GM12878 (cell line): Measurements from ENCODE around the gene PDCD7. TPM values are rescaled to one million over a fixed set of nuclear protein-coding genes. Genes with fewer than 3 reads are reported as not detected.

Experiments used
- ATAC-seq: fragments of 200-7000 bp; cut with Tn5 transposase; 3 replicates; pipeline ENCODE4 v1.9.1; 2020; ENCODE audit warnings: mild to moderate bottlenecking, moderate library complexity
- BruUV-seq: library from RNA; stranded (reverse); fragments of 400-500 nt; replicated peaks from 2 replicates; lab custom pipeline; 2021; lab: Mats Ljungman, UMichigan
- CTCF ChIA-PET: fragments of 300-600 bp; sonication (Branson Sonifier 250); formaldehyde crosslinking; extraction: SDS; loops from one replicate; lab custom pipeline; 2021; ENCODE audit warnings: inconsistent platforms; lab: Yijun Ruan, JAX
- POLR2A ChIA-PET: fragments of 350-600 bp; formaldehyde crosslinking; extraction: SDS; loops from one replicate; lab custom pipeline; 2021; ENCODE audit warnings: inconsistent platforms; lab: Charles Lee
- RAD21 ChIA-PET: fragments of 300-600 bp; sonication (Branson Sonifier 250); formaldehyde crosslinking; loops from one replicate; lab custom pipeline; 2023; ENCODE audit warnings: antibody characterized with exemption; ENCODE audit not compliant: unreplicated experiment; lab: Charles Lee
- SMC1A ChIA-PET: fragments of 300-600 bp; sonication (Branson Sonifier 250); formaldehyde crosslinking; loops from one replicate; lab custom pipeline; 2023; ENCODE audit not compliant: unreplicated experiment, uncharacterized antibody; lab: Charles Lee
- DNase-seq: peaks from one replicate; pipeline ENCODE4 v3.0.0-alpha.2; 2011; ENCODE audit warnings: low read depth, low spot score
- FAIRE-seq: peaks from 3 replicates; lab custom pipeline; 2011; peaks lifted over from hg19 to GRCh38; lab: Jason Lieb, UNC
- H2AFZ ChIP-seq: 2 replicates; pipeline ENCODE4 v1.6.0; 2011; ENCODE audit warnings: low read depth, low read length, control low read depth; ENCODE audit not compliant: control insufficient read depth
- H3K27ac ChIP-seq: 2 replicates; pipeline ENCODE4 v1.5.1; 2011; ENCODE audit warnings: control low read depth; ENCODE audit not compliant: control insufficient read depth, insufficient read depth
- H3K27me3 ChIP-seq, 2 experiments: replicated peaks in 1 of 2; 2 replicates each; pipeline versions ENCODE4 v1.6.0 to v1.6.1; 2011; ENCODE audit warnings: low read length in 1 of 2; ENCODE audit not compliant: control insufficient read depth in 2 of 2, insufficient read depth in 2 of 2
- H3K36me3 ChIP-seq, 2 experiments: 2 replicates each; pipeline ENCODE4 v1.5.1; 2011; ENCODE audit warnings: low read length in 1 of 2; ENCODE audit not compliant: control insufficient read depth in 2 of 2, insufficient read depth in 2 of 2
- H3K4me1 ChIP-seq: 2 replicates; pipeline ENCODE4 v1.6.1; 2011; ENCODE audit warnings: mild to moderate bottlenecking, low read length, moderate library complexity, mixed read lengths; ENCODE audit not compliant: control insufficient read depth, insufficient read depth
- H3K4me2 ChIP-seq: 2 replicates; pipeline ENCODE4 v1.6.0; 2011; ENCODE audit warnings: control low read depth; ENCODE audit not compliant: control insufficient read depth, insufficient read depth
- H3K4me3 ChIP-seq: fragments of 200-600 bp; sonication (generic); 2 replicates; pipeline ENCODE4 v1.5.1; 2016
- H3K79me2 ChIP-seq: 2 replicates; pipeline ENCODE4 v1.6.0; 2011; ENCODE audit warnings: low read length; ENCODE audit not compliant: control insufficient read depth, insufficient read depth
- H3K9ac ChIP-seq: 2 replicates; pipeline ENCODE4 v1.8.0; 2011; ENCODE audit warnings: low read length, control low read depth, mixed read lengths; ENCODE audit not compliant: control insufficient read depth, insufficient read depth
- H3K9me3 ChIP-seq: replicated peaks from 3 replicates; pipeline ENCODE4 v1.5.1; 2011; ENCODE audit warnings: mild to moderate bottlenecking, low read length; ENCODE audit not compliant: control insufficient read depth, insufficient read depth
- H4K20me1 ChIP-seq: 2 replicates; pipeline ENCODE4 v1.6.0; 2011; ENCODE audit not compliant: control insufficient read depth, insufficient read depth
- CBX3 ChIP-seq: fragments of 200-600 bp; sonication (generic); IDR thresholded peaks from 2 replicates; pipeline ENCODE4 v1.6.1; 2016; ENCODE audit warnings: low read depth, borderline replicate concordance
- EED ChIP-seq: sonication (generic); IDR thresholded peaks from 2 replicates; pipeline ENCODE4 v1.6.1; 2016; ENCODE audit warnings: antibody characterized with exemption, low read depth
- FOS ChIP-seq: IDR thresholded peaks from 3 replicates; pipeline ENCODE4 v1.6.1; 2011; ENCODE audit warnings: borderline replicate concordance; ENCODE audit not compliant: insufficient read length; ENCODE audit errors: extremely low read depth
- GATAD2B ChIP-seq: fragments of 450-650 bp; conservative IDR thresholded peaks from 2 replicates; pipeline ENCODE4 v1.6.1; 2017; ENCODE audit warnings: low read depth, mild to moderate bottlenecking, moderate library complexity
- HDAC6 ChIP-seq: fragments of 200-600 bp; sonication (generic); IDR thresholded peaks from one replicate; pipeline ENCODE4 v1.8.0; 2017; ENCODE audit warnings: antibody characterized with exemption; ENCODE audit not compliant: unreplicated experiment
- KLF5 ChIP-seq: fragments of 450-650 bp; IDR thresholded peaks from 2 replicates; pipeline ENCODE4 v1.6.1; 2014; ENCODE audit warnings: mild to moderate bottlenecking; ENCODE audit not compliant: partially characterized antibody
- SUZ12 ChIP-seq: fragments of 200-600 bp; sonication (generic); IDR thresholded peaks from one replicate; pipeline ENCODE4 v1.6.1; 2018; ENCODE audit warnings: antibody characterized with exemption, mild to moderate bottlenecking; ENCODE audit not compliant: unreplicated experiment
- WGBS: methylation state at CpG from one replicate; pipeline ENCODE4 v1.1.6; 2016; ENCODE audit warnings: low lambda C conversion rate; ENCODE audit not compliant: insufficient replicate concordance, insufficient coverage; ENCODE audit errors: missing lambda C conversion rate; 5-methylcytosine and 5-hydroxymethylcytosine counted together
- in situ Hi-C: fragments of 300-500 bp; cut with MboI; formaldehyde crosslinking; loops from 9 replicates; pipeline ENCODE4 v1.14.3; 2018; ENCODE audit warnings: mixed read lengths
- intact Hi-C: fragments of 100-400 bp; cut with micrococcal nuclease; formaldehyde crosslinking; loops from one replicate; pipeline ENCODE4 v1.14.2; 2022; ENCODE audit not compliant: unreplicated experiment
- polyA plus RNA-seq, 11 experiments: library from polyadenylated mRNA; depleted of rRNA in 4 of 11; unstranded in 6 of 11; stranded (reverse) in 5 of 11; fragments of >200 nt; fragmentation: Nextera tagmentation in 4 of 11; fragmentation: Illumina TruSeq in 1 of 11; extraction: Ambion mirVana in 4 of 11; extraction: Trizol in 1 of 11; gene quantifications; 1 replicate in 1 of 11; 2 replicates in 10 of 11; pipeline versions ENCODE4 v1.2.1 to v1.2.3, GENCODE V29; 2011 to 2016; ENCODE audit warnings: inconsistent platforms in 2 of 11, missing spikeins in 2 of 11, low read depth in 1 of 11
- total RNA-seq, 4 experiments: library from RNA; depleted of rRNA in 3 of 4; stranded (reverse); fragments of >200 nt in 3 of 4; fragmentation: Illumina TruSeq in 1 of 4; extraction: Trizol in 1 of 4; gene quantifications; 2 replicates each; pipeline versions ENCODE4 v1.2.1 to v1.2.3, GENCODE V29; 2013 to 2021
- TF ChIP-seq, protein P1 (sequence below): IDR thresholded peaks from 2 replicates; pipeline ENCODE4 v1.6.1; 2011; ENCODE audit warnings: mild to moderate bottlenecking, low read depth, low read length, moderate library complexity; ENCODE audit not compliant: insufficient replicate concordance
- TF ChIP-seq, protein P2 (sequence below): fragments of 450-650 bp; IDR thresholded peaks from 2 replicates; pipeline ENCODE4 v1.6.1; 2017; ENCODE audit warnings: low read depth, mild to moderate bottlenecking, moderate library complexity

Gene PDCD7
- total and polyA plus RNA-seq, 10 of the 15 experiments (the other 5 are each of a cell fraction or from before 2014, with no cell fraction given) = 4.2 to 24.2 (median 13.4) TPM

DNA sequence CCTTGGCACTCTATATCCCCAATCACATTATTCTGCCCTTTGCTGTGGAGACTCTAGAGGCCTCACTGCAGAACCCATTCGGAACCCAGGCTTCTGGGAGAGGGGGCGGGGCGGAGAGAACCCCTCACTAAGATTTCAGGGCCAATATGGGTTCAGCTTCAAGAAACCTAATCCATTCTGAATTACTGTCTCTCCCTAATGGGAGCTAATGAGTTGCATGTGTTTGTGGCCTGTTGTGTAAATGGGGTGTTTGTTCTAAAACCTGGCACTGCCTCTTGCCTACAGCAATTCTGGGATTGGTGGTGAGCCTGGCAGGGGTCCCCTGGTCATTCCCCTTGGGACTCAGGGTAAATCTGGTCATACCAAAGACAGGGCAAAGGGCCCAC, 65.2 kb downstream of the PDCD7 start:
- 69% methylated on average over 3 of the region's 3 CpGs for WGBS
- CTCF ChIA-PET = interaction anchor here (1.2 to 1.4 kb wide), 2 partner anchors 14 to 33 kb away, joined by 3 to 5 read pairs; no protein-coding TSS in a partner anchor

More for the DNA sequence above, 65.2 kb downstream of the PDCD7 start:
- Histone ChIP-seq H2AFZ (no peak overlapping the region), H3K9me3 (no peaks in the 10 kb centered on the region), H3K79me2 (no peaks in the 10 kb centered on the region), H3K9ac (no peak overlapping the region), H3K4me3 (no peak overlapping the region), H3K36me3 (no peaks in the 10 kb centered on the region), H3K4me2 (no peak overlapping the region), H4K20me1 (no peaks in the 10 kb centered on the region), H3K4me1 (no peaks in the 10 kb centered on the region), H3K27me3 (peaks cover 0 to 2% of the 10 kb centered on the region in 2 experiments), H3K27ac (no peak overlapping the region)
- intact Hi-C loops (no loop called here), in situ Hi-C loops (no loop called here)
- DNase-seq = no peak
- BruUV-seq = no TSS peak
- SMC1A ChIA-PET = no interaction called here
- TF ChIP-seq, protein P1, sequence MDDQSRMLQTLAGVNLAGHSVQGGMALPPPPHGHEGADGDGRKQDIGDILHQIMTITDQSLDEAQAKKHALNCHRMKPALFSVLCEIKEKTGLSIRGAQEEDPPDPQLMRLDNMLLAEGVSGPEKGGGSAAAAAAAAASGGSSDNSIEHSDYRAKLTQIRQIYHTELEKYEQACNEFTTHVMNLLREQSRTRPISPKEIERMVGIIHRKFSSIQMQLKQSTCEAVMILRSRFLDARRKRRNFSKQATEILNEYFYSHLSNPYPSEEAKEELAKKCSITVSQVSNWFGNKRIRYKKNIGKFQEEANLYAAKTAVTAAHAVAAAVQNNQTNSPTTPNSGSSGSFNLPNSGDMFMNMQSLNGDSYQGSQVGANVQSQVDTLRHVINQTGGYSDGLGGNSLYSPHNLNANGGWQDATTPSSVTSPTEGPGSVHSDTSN = no peak
- no peak for TF ChIP-seq KLF5
- TF ChIP-seq CBX3 = no peak
- TF ChIP-seq SUZ12 = no peak
- TF ChIP-seq, protein P2, sequence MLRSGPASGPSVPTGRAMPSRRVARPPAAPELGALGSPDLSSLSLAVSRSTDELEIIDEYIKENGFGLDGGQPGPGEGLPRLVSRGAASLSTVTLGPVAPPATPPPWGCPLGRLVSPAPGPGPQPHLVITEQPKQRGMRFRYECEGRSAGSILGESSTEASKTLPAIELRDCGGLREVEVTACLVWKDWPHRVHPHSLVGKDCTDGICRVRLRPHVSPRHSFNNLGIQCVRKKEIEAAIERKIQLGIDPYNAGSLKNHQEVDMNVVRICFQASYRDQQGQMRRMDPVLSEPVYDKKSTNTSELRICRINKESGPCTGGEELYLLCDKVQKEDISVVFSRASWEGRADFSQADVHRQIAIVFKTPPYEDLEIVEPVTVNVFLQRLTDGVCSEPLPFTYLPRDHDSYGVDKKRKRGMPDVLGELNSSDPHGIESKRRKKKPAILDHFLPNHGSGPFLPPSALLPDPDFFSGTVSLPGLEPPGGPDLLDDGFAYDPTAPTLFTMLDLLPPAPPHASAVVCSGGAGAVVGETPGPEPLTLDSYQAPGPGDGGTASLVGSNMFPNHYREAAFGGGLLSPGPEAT = no peak
- TF ChIP-seq EED = no peak
- no peak for TF ChIP-seq FOS
- no peak for TF ChIP-seq HDAC6
- TF ChIP-seq GATAD2B = no peak
- POLR2A ChIA-PET = no interaction called here
- FAIRE-seq = no peak
- RAD21 ChIA-PET = no interaction called here
- ATAC-seq = no peak
